GM19397 (cell line): Measurements from ENCODE around the gene GRIPAP1.
"Not testable (repeated sequence)": the region's sequence is repeated elsewhere in the genome, so short reads cannot be mapped to it uniquely, and the experiment has no call there.

ENCODE experiments used
- ATAC-seq: cut with Tn5 transposase; IDR thresholded peaks from one replicate; pipeline ENCODE4 v1.9.1; 2021; ENCODE audit warnings: mild to moderate bottlenecking, moderate library complexity; ENCODE audit not compliant: unreplicated experiment

Gene GRIPAP1

GRCh38 chrX:48997455-48997854, 4.6 kb downstream of the GRIPAP1 start:
- no peak for ATAC-seq

- ATAC-seq = no peak
These were observed 5.1 kb downstream of the GRIPAP1 start for GRCh38 chrX:48996969-48997368.

- ATAC-seq = no peak
These were observed 9.7 kb downstream of the GRIPAP1 start for GRCh38 chrX:48992341-48992740.

- ATAC-seq = no peak
These were observed 12.6 kb downstream of the GRIPAP1 start for GRCh38 chrX:48989483-48989882.

GRCh38 chrX:48983896-48984295, 18.2 kb downstream of the GRIPAP1 start:
- no peak for ATAC-seq

- ATAC-seq = no peak
These were observed 19.0 kb downstream of the GRIPAP1 start for GRCh38 chrX:48983081-48983480.

GRCh38 chrX:48981178-48981577, 20.9 kb downstream of the GRIPAP1 start:
- no peak for ATAC-seq

- ATAC-seq = not testable (repeated sequence)
These were observed 21.7 kb downstream of the GRIPAP1 start for GRCh38 chrX:48980341-48980740.

- ATAC-seq = no peak
These were observed 23.8 kb downstream of the GRIPAP1 start for GRCh38 chrX:48978226-48978625.

- no peak for ATAC-seq
These were observed 26.0 kb downstream of the GRIPAP1 start for GRCh38 chrX:48976086-48976485.

GRCh38 chrX:48975541-48975940, 26.5 kb downstream of the GRIPAP1 start:
- ATAC-seq = no peak

GRCh38 chrX:48975041-48975440, 27.0 kb downstream of the GRIPAP1 start:
- ATAC-seq = no peak

GRCh38 chrX:48974574-48974973, 27.5 kb downstream of the GRIPAP1 start:
- ATAC-seq = no peak

- no peak for ATAC-seq
These were observed 28.0 kb downstream of the GRIPAP1 start for GRCh38 chrX:48974033-48974432.

GRCh38 chrX:48972220-48973164, 29.6 kb downstream of the GRIPAP1 start:
- no peak for ATAC-seq

GRCh38 chrX:48971249-48972219, 30.5 kb downstream of the GRIPAP1 start, which contains the start of gene KCND1:
Gene KCND1, minus strand, starts transcription at chrX:48971844. Its CDS starts 1,573 bp downstream, at chrX:48970271.
- no peak for ATAC-seq

GRCh38 chrX:48969471-48969870, 32.6 kb downstream of the GRIPAP1 start:
- ATAC-seq = no peak

GRCh38 chrX:48968377-48968776, 33.7 kb downstream of the GRIPAP1 start:
- no peak for ATAC-seq

GRCh38 chrX:48966796-48967579, 35.1 kb downstream of the GRIPAP1 start:
- ATAC-seq = no peak

- no peak for ATAC-seq
These were observed 36.1 kb downstream of the GRIPAP1 start for GRCh38 chrX:48965959-48966358.
